Esophagus squamous epithelium (tissue), 4 donors: ENCODE results near the gene TPX2.

Experiments used
- CTCF ChIP-seq, 6 experiments: fragments of 450-650 bp in 4 of 6; fragments of 200-600 bp in 2 of 6; sonication (generic) in 2 of 6; IDR thresholded peaks; one replicate each; pipeline ENCODE4 v1.5.1; 2016 to 2019; ENCODE audit warnings: antibody characterized with exemption in 6 of 6, mild to moderate bottlenecking in 4 of 6, moderate library complexity in 4 of 6
- POLR2A ChIP-seq, 4 donors: fragments of 450-650 bp; IDR thresholded peaks; one replicate each; pipeline ENCODE4 v1.6.1; 2017; ENCODE audit warnings: antibody characterized with exemption in 4 of 4, mild to moderate bottlenecking in 4 of 4, moderate library complexity in 3 of 4

- no peak for TF ChIP-seq CTCF (IDR thresholded peaks at IDR 0.05)
- no peak for TF ChIP-seq POLR2A (IDR thresholded peaks at IDR 0.05)
Measured at GRCh38 chr20:31757254-31757653, 18.2 kb downstream of the TPX2 start.
